HepG2 (cell line): ENCODE data around the gene PRR12. TPM values are rescaled to one million over a fixed set of nuclear protein-coding genes. Genes with fewer than 3 reads are reported as not detected.

Experiments used
- CBX1 ChIP-seq: IDR thresholded peaks from one replicate; pipeline ENCODE4 v1.6.1; 2016; ENCODE audit warnings: antibody characterized with exemption, low read depth
- FOSL2 ChIP-seq: sonication (generic); formaldehyde crosslinking; IDR thresholded peaks from 2 replicates; pipeline ENCODE4 v1.4.0; 2020; ENCODE audit warnings: missing genetic modification reagents
- FOXO1 ChIP-seq: sonication (generic); formaldehyde crosslinking; IDR thresholded peaks from 2 replicates; pipeline ENCODE4 v1.4.0; 2020; ENCODE audit warnings: missing genetic modification reagents
- HMGXB3 ChIP-seq: sonication (generic); formaldehyde crosslinking; IDR thresholded peaks from 2 replicates; pipeline ENCODE4 v1.4.0; 2020; ENCODE audit warnings: missing genetic modification reagents, borderline replicate concordance
- KDM6A ChIP-seq: IDR thresholded peaks from 2 replicates; pipeline ENCODE4 v1.6.1; 2016; ENCODE audit warnings: low read depth
- MTA3 ChIP-seq: sonication (generic); formaldehyde crosslinking; IDR thresholded peaks from 2 replicates; pipeline ENCODE4 v1.4.0; 2020; ENCODE audit warnings: missing genetic modification reagents
- RNF2 ChIP-seq: fragments of 450-650 bp; conservative IDR thresholded peaks from 2 replicates; pipeline ENCODE4 v1.6.1; 2016; ENCODE audit warnings: low read depth
- TOPORS ChIP-seq: sonication (generic); formaldehyde crosslinking; IDR thresholded peaks from 2 replicates; pipeline ENCODE4 v1.8.0; 2023; ENCODE audit warnings: mild to moderate bottlenecking, missing genetic modification reagents
- ZMYM4 ChIP-seq: sonication (generic); formaldehyde crosslinking; IDR thresholded peaks from 2 replicates; pipeline ENCODE4 v1.8.1; 2023; ENCODE audit warnings: mild to moderate bottlenecking, missing genetic modification reagents
- ZNF124 ChIP-seq: sonication (generic); formaldehyde crosslinking; IDR thresholded peaks from 2 replicates; pipeline ENCODE4 v1.4.0; 2020; ENCODE audit warnings: missing genetic modification reagents
- ZNF138 ChIP-seq: sonication (generic); formaldehyde crosslinking; IDR thresholded peaks from 2 replicates; pipeline ENCODE4 v1.5.0; 2020; ENCODE audit warnings: mild to moderate bottlenecking, low read depth, missing genetic modification reagents
- ZNF235 ChIP-seq: sonication (generic); formaldehyde crosslinking; IDR thresholded peaks from 2 replicates; pipeline ENCODE4 v1.8.1; 2023; ENCODE audit warnings: mild to moderate bottlenecking, missing genetic modification reagents, borderline replicate concordance
- ZNF441 ChIP-seq: sonication (generic); formaldehyde crosslinking; IDR thresholded peaks from 2 replicates; pipeline ENCODE4 v1.7.0; 2021; ENCODE audit warnings: missing genetic modification reagents, borderline replicate concordance
- ZNF572 ChIP-seq: sonication (generic); formaldehyde crosslinking; IDR thresholded peaks from 2 replicates; pipeline ENCODE4 v1.5.1; 2020; ENCODE audit warnings: mild to moderate bottlenecking, missing genetic modification reagents
- ZNF781 ChIP-seq: sonication (generic); formaldehyde crosslinking; IDR thresholded peaks from 2 replicates; pipeline ENCODE4 v1.5.1; 2020; ENCODE audit warnings: borderline replicate concordance, mild to moderate bottlenecking, missing genetic modification reagents; ENCODE audit errors: not compliant biosample characterization
- polyA plus RNA-seq, 8 experiments: library from polyadenylated mRNA; depleted of rRNA in 3 of 8; stranded (reverse) in 7 of 8; unstranded in 1 of 8; fragments of >200 nt; fragmentation: Illumina TruSeq in 4 of 8; extraction: Trizol in 4 of 8; gene quantifications; 2 replicates each; pipeline versions ENCODE4 v1.2.1 to v1.2.3, GENCODE V29; 2011 to 2016; ENCODE audit warnings: low read depth in 4 of 8, missing spikeins in 1 of 8, mixed read lengths in 1 of 8; ENCODE audit not compliant: insufficient read depth in 1 of 8
- total RNA-seq, 5 experiments: library from RNA; depleted of rRNA; stranded (reverse); fragments of >200 nt; fragmentation: Illumina TruSeq; extraction: Trizol; gene quantifications; 2 replicates each; pipeline ENCODE4 v1.2.3, GENCODE V29; 2016; ENCODE audit warnings: low read depth in 1 of 5
- TF ChIP-seq, protein P1 (sequence below): sonication (generic); formaldehyde crosslinking; IDR thresholded peaks from 2 replicates; pipeline ENCODE4 v1.4.0; 2020; ENCODE audit warnings: missing genetic modification reagents
- TF ChIP-seq, protein P2 (sequence below): sonication (generic); formaldehyde crosslinking; IDR thresholded peaks from 2 replicates; pipeline ENCODE4 v1.5.1; 2020; ENCODE audit warnings: missing genetic modification reagents, mild to moderate bottlenecking, borderline replicate concordance

PRR12 gene
- total and polyA plus RNA-seq, 2 of the 13 experiments (the other 11 are each of a cell fraction or from before 2014, with no cell fraction given): 0.62 to 1.5 TPM

- TF ChIP-seq ZNF572 (CRISPR knock-in tag): no peak
- TF ChIP-seq ZMYM4 (CRISPR knock-in tag): no peak; the same call in 1 of the 2 replicates
- no peak for TF ChIP-seq TOPORS (CRISPR knock-in tag)
- no peak; the same call in 1 of the 2 replicates for TF ChIP-seq FOXO1 (CRISPR knock-in tag)
- peak; percentile 81 for TF ChIP-seq KDM6A (CRISPR knock-in tag)
- TF ChIP-seq ZNF781 (CRISPR knock-in tag): peak; percentile 28
- peak; percentile 33 for TF ChIP-seq CBX1
- TF ChIP-seq ZNF235 (CRISPR knock-in tag): no peak
- TF ChIP-seq FOSL2 (CRISPR knock-in tag): peak; percentile 96
- TF ChIP-seq HMGXB3 (CRISPR knock-in tag): no peak; the same call in 1 of the 2 replicates
- TF ChIP-seq, protein P1, sequence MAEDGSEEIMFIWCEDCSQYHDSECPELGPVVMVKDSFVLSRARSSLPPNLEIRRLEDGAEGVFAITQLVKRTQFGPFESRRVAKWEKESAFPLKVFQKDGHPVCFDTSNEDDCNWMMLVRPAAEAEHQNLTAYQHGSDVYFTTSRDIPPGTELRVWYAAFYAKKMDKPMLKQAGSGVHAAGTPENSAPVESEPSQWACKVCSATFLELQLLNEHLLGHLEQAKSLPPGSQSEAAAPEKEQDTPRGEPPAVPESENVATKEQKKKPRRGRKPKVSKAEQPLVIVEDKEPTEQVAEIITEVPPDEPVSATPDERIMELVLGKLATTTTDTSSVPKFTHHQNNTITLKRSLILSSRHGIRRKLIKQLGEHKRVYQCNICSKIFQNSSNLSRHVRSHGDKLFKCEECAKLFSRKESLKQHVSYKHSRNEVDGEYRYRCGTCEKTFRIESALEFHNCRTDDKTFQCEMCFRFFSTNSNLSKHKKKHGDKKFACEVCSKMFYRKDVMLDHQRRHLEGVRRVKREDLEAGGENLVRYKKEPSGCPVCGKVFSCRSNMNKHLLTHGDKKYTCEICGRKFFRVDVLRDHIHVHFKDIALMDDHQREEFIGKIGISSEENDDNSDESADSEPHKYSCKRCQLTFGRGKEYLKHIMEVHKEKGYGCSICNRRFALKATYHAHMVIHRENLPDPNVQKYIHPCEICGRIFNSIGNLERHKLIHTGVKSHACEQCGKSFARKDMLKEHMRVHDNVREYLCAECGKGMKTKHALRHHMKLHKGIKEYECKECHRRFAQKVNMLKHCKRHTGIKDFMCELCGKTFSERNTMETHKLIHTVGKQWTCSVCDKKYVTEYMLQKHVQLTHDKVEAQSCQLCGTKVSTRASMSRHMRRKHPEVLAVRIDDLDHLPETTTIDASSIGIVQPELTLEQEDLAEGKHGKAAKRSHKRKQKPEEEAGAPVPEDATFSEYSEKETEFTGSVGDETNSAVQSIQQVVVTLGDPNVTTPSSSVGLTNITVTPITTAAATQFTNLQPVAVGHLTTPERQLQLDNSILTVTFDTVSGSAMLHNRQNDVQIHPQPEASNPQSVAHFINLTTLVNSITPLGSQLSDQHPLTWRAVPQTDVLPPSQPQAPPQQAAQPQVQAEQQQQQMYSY (CRISPR knock-in tag): no peak
- no peak; the same call in 1 of the 2 replicates for TF ChIP-seq ZNF441 (CRISPR knock-in tag)
- TF ChIP-seq ZNF124 (CRISPR knock-in tag): no peak
- no peak for TF ChIP-seq MTA3 (CRISPR knock-in tag)
- TF ChIP-seq, protein P2, sequence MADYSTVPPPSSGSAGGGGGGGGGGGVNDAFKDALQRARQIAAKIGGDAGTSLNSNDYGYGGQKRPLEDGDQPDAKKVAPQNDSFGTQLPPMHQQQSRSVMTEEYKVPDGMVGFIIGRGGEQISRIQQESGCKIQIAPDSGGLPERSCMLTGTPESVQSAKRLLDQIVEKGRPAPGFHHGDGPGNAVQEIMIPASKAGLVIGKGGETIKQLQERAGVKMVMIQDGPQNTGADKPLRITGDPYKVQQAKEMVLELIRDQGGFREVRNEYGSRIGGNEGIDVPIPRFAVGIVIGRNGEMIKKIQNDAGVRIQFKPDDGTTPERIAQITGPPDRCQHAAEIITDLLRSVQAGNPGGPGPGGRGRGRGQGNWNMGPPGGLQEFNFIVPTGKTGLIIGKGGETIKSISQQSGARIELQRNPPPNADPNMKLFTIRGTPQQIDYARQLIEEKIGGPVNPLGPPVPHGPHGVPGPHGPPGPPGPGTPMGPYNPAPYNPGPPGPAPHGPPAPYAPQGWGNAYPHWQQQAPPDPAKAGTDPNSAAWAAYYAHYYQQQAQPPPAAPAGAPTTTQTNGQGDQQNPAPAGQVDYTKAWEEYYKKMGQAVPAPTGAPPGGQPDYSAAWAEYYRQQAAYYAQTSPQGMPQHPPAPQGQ (CRISPR knock-in tag): no peak
- TF ChIP-seq RNF2: no peak
- no peak for TF ChIP-seq ZNF138 (CRISPR knock-in tag)
Measured at GRCh38 chr19:49640113-49640898, 49.3 kb downstream of the PRR12 start, which contains the start of gene RRAS (continued).
